Neural progenitor cell (in vitro differentiated cells): ENCODE data around the gene RIPK3.

Experiments used
- EZH2 ChIP-seq: fragments of 200-600 bp; sonication (generic); IDR thresholded peaks from 2 replicates; pipeline ENCODE4 v1.6.1; 2017; ENCODE audit warnings: antibody characterized with exemption, mild to moderate bottlenecking, moderate library complexity
- TF ChIP-seq, protein P1 (sequence below): fragments of 200-600 bp; sonication (generic); IDR thresholded peaks from 2 replicates; pipeline ENCODE4 v1.5.1; 2017; ENCODE audit warnings: antibody characterized with exemption, mild to moderate bottlenecking

DNA sequence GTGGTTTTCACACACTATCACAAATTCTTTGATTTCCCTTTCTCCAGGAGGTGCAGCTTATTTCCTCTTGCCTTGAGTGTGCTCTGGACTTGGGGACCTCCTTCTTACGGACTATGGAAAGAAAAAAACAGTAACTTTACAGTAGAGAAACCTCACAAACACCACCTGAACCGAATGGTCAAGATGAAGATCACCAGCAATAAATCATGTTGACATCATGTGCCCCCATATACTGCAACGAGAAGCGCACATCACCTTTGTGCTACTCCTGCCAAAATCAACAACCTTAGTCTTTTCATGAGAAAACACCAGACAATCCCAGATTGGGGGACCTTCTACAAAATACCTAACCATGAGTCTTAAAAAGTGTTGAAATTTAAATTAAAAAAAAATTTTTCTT, 45.7 kb upstream of the RIPK3 start:
- no peak for TF ChIP-seq EZH2
- TF ChIP-seq, protein P1, sequence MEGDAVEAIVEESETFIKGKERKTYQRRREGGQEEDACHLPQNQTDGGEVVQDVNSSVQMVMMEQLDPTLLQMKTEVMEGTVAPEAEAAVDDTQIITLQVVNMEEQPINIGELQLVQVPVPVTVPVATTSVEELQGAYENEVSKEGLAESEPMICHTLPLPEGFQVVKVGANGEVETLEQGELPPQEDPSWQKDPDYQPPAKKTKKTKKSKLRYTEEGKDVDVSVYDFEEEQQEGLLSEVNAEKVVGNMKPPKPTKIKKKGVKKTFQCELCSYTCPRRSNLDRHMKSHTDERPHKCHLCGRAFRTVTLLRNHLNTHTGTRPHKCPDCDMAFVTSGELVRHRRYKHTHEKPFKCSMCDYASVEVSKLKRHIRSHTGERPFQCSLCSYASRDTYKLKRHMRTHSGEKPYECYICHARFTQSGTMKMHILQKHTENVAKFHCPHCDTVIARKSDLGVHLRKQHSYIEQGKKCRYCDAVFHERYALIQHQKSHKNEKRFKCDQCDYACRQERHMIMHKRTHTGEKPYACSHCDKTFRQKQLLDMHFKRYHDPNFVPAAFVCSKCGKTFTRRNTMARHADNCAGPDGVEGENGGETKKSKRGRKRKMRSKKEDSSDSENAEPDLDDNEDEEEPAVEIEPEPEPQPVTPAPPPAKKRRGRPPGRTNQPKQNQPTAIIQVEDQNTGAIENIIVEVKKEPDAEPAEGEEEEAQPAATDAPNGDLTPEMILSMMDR: no peak
